HepG2 (cell line): ENCODE data around the gene SLC22A23.

ENCODE experiments used
- AKAP8 ChIP-seq: sonication (generic); formaldehyde crosslinking; IDR thresholded peaks from 2 replicates; pipeline ENCODE4 v1.5.1; 2020; ENCODE audit warnings: mild to moderate bottlenecking, missing genetic modification reagents
- EZH2 ChIP-seq: conservative IDR thresholded peaks from 2 replicates; pipeline ENCODE4 v1.6.1; 2012; ENCODE audit warnings: mild to moderate bottlenecking, low read depth, low read length, moderate library complexity
- FOSL2 ChIP-seq: sonication (generic); formaldehyde crosslinking; IDR thresholded peaks from 2 replicates; pipeline ENCODE4 v1.4.0; 2020; ENCODE audit warnings: missing genetic modification reagents
- FOXA1 ChIP-seq, 2 experiments: fragments of 450-650 bp in 1 of 2; sonication (generic) in 1 of 2; formaldehyde crosslinking in 1 of 2; IDR thresholded peaks; 2 replicates each; pipeline versions ENCODE4 v1.4.0 to v1.6.1; 2016 to 2020; ENCODE audit warnings: missing genetic modification reagents in 1 of 2
- RFX5 ChIP-seq: IDR thresholded peaks from 2 replicates; pipeline ENCODE4 v1.6.1; 2011; ENCODE audit warnings: low read depth, low read length, improper control_type of control experiment
- SALL2 ChIP-seq: sonication (generic); formaldehyde crosslinking; IDR thresholded peaks from 2 replicates; pipeline ENCODE4 v1.8.1; 2023; ENCODE audit warnings: mild to moderate bottlenecking, missing genetic modification reagents, inconsistent platforms
- SNRNP70 ChIP-seq: fragments of 200-400 bp; formaldehyde crosslinking; IDR thresholded peaks from 2 replicates; pipeline ENCODE4 v1.6.1; 2017; ENCODE audit warnings: mild to moderate bottlenecking, low read depth, low read length, moderate library complexity
- TBX3 ChIP-seq: fragments of 450-650 bp; IDR thresholded peaks from 2 replicates; pipeline ENCODE4 v1.6.1; 2017; ENCODE audit warnings: antibody characterized with exemption, mild to moderate bottlenecking, inconsistent platforms, borderline replicate concordance
- TCF12 ChIP-seq, 2 experiments: fragments of 450-650 bp in 1 of 2; sonication (generic) in 1 of 2; formaldehyde crosslinking in 1 of 2; IDR thresholded peaks; 2 replicates each; pipeline versions ENCODE4 v1.6.1 to v1.8.0; 2017 to 2022; ENCODE audit warnings: antibody characterized with exemption in 1 of 2, mild to moderate bottlenecking in 1 of 2, missing genetic modification reagents in 1 of 2, moderate library complexity in 1 of 2
- XRCC5 ChIP-seq: fragments of 200-400 bp; formaldehyde crosslinking; optimal IDR thresholded peaks from 2 replicates; pipeline ENCODE3; 2017; ENCODE audit warnings: mild to moderate bottlenecking, low read length
- ZKSCAN8 ChIP-seq: IDR thresholded peaks from 2 replicates; pipeline ENCODE4 v1.6.1; 2016; ENCODE audit warnings: borderline replicate concordance, missing genetic modification reagents, missing compliant biosample characterization
- ZNF343 ChIP-seq: sonication (generic); formaldehyde crosslinking; IDR thresholded peaks from 2 replicates; pipeline ENCODE4 v1.4.0; 2020; ENCODE audit warnings: mild to moderate bottlenecking, missing genetic modification reagents

DNA sequence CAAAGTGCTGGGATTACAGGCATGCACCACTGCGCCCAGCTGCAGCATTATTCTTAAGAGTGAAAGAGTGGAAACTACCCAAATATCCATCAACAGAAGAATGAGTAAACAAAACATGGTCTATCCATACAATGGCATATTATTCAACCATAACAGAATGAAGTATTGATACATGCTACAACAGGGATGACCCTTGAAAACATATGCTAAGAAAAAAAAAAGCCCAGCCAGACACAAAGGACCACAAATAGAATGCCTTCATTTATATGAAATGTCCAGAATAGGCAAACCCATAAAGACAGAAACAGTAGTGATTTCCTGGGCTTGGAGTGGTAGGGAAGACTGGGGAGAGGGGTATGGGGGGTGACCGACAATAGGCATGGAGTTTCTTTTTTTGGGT lies 236.5 kb downstream of the SLC22A23 start:
- TF ChIP-seq ZNF343 (CRISPR knock-in tag) (no peak), FOXA1 (IDR thresholded peaks at IDR 0.05) (no peak), FOXA1 (CRISPR knock-in tag; IDR thresholded peaks at IDR 0.05) (no peak), RFX5 (no peak), SALL2 (CRISPR knock-in tag) (no peak), EZH2 (no peak), SNRNP70 (no peak), XRCC5 (no peak), AKAP8 (CRISPR knock-in tag) (no peak), ZKSCAN8 (no peak), TCF12 (IDR thresholded peaks at IDR 0.05) (no peak), TCF12 (CRISPR knock-in tag; IDR thresholded peaks at IDR 0.05) (no peak), TBX3 (no peak), FOSL2 (no peak)
